IMR-90 (cell line): ENCODE results near the gene CIDEC. TPM values are rescaled to one million over a fixed set of nuclear protein-coding genes. Genes with fewer than 3 reads are reported as not detected.

Source experiments
- ATAC-seq: fragments of 200-7000 bp; cut with Tn5 transposase; 2 replicates; pipeline ENCODE4 v1.9.1; 2020; ENCODE audit warnings: low read depth, mild to moderate bottlenecking, moderate library complexity
- BruUV-seq: library from RNA; stranded (reverse); fragments of 400-500 nt; replicated peaks from 2 replicates; lab custom pipeline; 2021; lab: Mats Ljungman, UMichigan
- CTCF ChIA-PET: fragments of 300-600 bp; formaldehyde crosslinking; extraction: SDS; loops from one replicate; lab custom pipeline; 2021; ENCODE audit warnings: antibody characterized with exemption; lab: Yijun Ruan, JAX
- POLR2A ChIA-PET: fragments of 300-600 bp; sonication (Branson Sonifier 250); formaldehyde crosslinking; loops from one replicate; lab custom pipeline; 2022; ENCODE audit warnings: antibody characterized with exemption; ENCODE audit not compliant: unreplicated experiment; lab: Charles Lee
- DNase-seq: peaks from one replicate; pipeline ENCODE4 v3.0.0; 2013
- H2AFZ ChIP-seq: replicated peaks from 2 replicates; pipeline ENCODE3; 2013; ENCODE audit warnings: low read length, mild to moderate bottlenecking; ENCODE audit not compliant: poor library complexity
- H2AK5ac ChIP-seq: 2 replicates; pipeline ENCODE4 v1.6.1; 2013; ENCODE audit warnings: low read depth, low read length, inconsistent platforms
- H2AK9ac ChIP-seq: replicated peaks from 2 replicates; pipeline ENCODE3; 2013; ENCODE audit warnings: mild to moderate bottlenecking, low read depth, low read length, moderate library complexity; ENCODE audit not compliant: poor library complexity
- H2BK120ac ChIP-seq: 2 replicates; pipeline ENCODE4 v1.6.1; 2013; ENCODE audit warnings: low read depth, low read length, inconsistent platforms
- H2BK15ac ChIP-seq: 3 replicates; pipeline ENCODE4 v1.6.1; 2013; ENCODE audit warnings: low read depth, low read length, inconsistent platforms
- H2BK20ac ChIP-seq: 2 replicates; pipeline ENCODE4 v1.6.1; 2013; ENCODE audit warnings: low read depth, mild to moderate bottlenecking, inconsistent platforms, low read length, moderate library complexity
- H2BK5ac ChIP-seq: 2 replicates; pipeline ENCODE4 v1.6.1; 2013; ENCODE audit warnings: mild to moderate bottlenecking, low read depth, low read length, inconsistent platforms; ENCODE audit not compliant: poor library complexity, severe bottlenecking
- H3K14ac ChIP-seq: replicated peaks from 2 replicates; pipeline ENCODE4 v1.6.1; 2013; ENCODE audit warnings: low read depth, low read length, inconsistent platforms
- H3K18ac ChIP-seq: 2 replicates; pipeline ENCODE4 v1.6.1; 2013; ENCODE audit warnings: low read depth, low read length, control low read depth
- H3K23ac ChIP-seq: 2 replicates; pipeline ENCODE4 v1.6.1; 2013; ENCODE audit warnings: low read depth, low read length, inconsistent platforms
- H3K27ac ChIP-seq: 2 replicates; pipeline ENCODE4 v1.5.1; 2013; ENCODE audit warnings: mild to moderate bottlenecking, control low read depth, low read length; ENCODE audit not compliant: insufficient read depth
- H3K27me3 ChIP-seq: 2 replicates; pipeline ENCODE4 v1.6.1; 2013; ENCODE audit warnings: low read length; ENCODE audit not compliant: control insufficient read depth, insufficient read depth
- H3K36me3 ChIP-seq: 2 replicates; pipeline ENCODE4 v1.6.1; 2013; ENCODE audit warnings: low read length, mixed read lengths; ENCODE audit not compliant: control insufficient read depth, insufficient read depth
- H3K4ac ChIP-seq: 2 replicates; pipeline ENCODE4 v1.6.1; 2013; ENCODE audit warnings: low read depth, low read length, inconsistent platforms
- H3K4me1 ChIP-seq: 2 replicates; pipeline ENCODE4 v1.6.1; 2013; ENCODE audit warnings: low read length, mixed read lengths; ENCODE audit not compliant: control insufficient read depth, insufficient read depth
- H3K4me2 ChIP-seq: 2 replicates; pipeline ENCODE4 v1.6.1; 2013; ENCODE audit warnings: low read depth, mild to moderate bottlenecking, control low read depth, low read length, moderate library complexity
- H3K4me3 ChIP-seq: 2 replicates; pipeline ENCODE4 v1.5.1; 2013; ENCODE audit warnings: low read depth, mild to moderate bottlenecking, control low read depth, low read length, moderate library complexity; ENCODE audit not compliant: insufficient read depth
- H3K56ac ChIP-seq: 2 replicates; pipeline ENCODE4 v1.6.1; 2013; ENCODE audit warnings: low read length, inconsistent platforms; ENCODE audit not compliant: insufficient read depth; ENCODE audit errors: extremely low read depth
- H3K79me1 ChIP-seq, 2 experiments: 2 replicates each; pipeline ENCODE4 v1.6.1; 2013; ENCODE audit warnings: low read length in 2 of 2, inconsistent platforms in 1 of 2, low read depth in 1 of 2
- H3K9ac ChIP-seq: 2 replicates; pipeline ENCODE4 v1.6.1; 2013; ENCODE audit warnings: low read depth, low read length, control low read depth
- H3K9me1 ChIP-seq: 2 replicates; pipeline ENCODE4 v1.6.1; 2013; ENCODE audit warnings: low read length, inconsistent platforms; ENCODE audit not compliant: insufficient read depth
- H3K9me3 ChIP-seq: 2 replicates; pipeline ENCODE4 v1.6.1; 2013; ENCODE audit warnings: low read length; ENCODE audit not compliant: control insufficient read depth, insufficient read depth
- H4K20me1 ChIP-seq: 2 replicates; pipeline ENCODE4 v1.6.1; 2013; ENCODE audit warnings: low read length, inconsistent platforms; ENCODE audit not compliant: insufficient read depth
- H4K5ac ChIP-seq: 2 replicates; pipeline ENCODE4 v1.6.1; 2013; ENCODE audit warnings: mild to moderate bottlenecking, low read depth, low read length, control low read depth
- H4K8ac ChIP-seq, 2 experiments: 2 replicates each; pipeline ENCODE4 v1.6.1; 2013; ENCODE audit warnings: low read depth in 2 of 2, low read length in 2 of 2, control low read depth in 1 of 2, inconsistent platforms in 1 of 2
- H4K91ac ChIP-seq: 2 replicates; pipeline ENCODE4 v1.6.1; 2013; ENCODE audit warnings: low read depth, low read length, inconsistent platforms; ENCODE audit not compliant: insufficient read depth
- FOS ChIP-seq: fragments of 150-350 bp; IDR thresholded peaks from 2 replicates; pipeline ENCODE4 v1.6.1; 2016; ENCODE audit warnings: low read depth, low read length
- NFE2L2 ChIP-seq: fragments of 150-350 bp; IDR thresholded peaks from 2 replicates; pipeline ENCODE4 v1.6.1; 2016; ENCODE audit warnings: low read depth, mild to moderate bottlenecking, low read length
- RAD21 ChIP-seq: IDR thresholded peaks from 2 replicates; pipeline ENCODE4 v1.6.1; 2012; ENCODE audit warnings: low read length, improper control_type of control experiment
- RCOR1 ChIP-seq: IDR thresholded peaks from 2 replicates; pipeline ENCODE4 v1.6.1; 2012; ENCODE audit warnings: mild to moderate bottlenecking, low read length, improper control_type of control experiment; ENCODE audit not compliant: insufficient replicate concordance
- WGBS, 2 experiments: methylation state at CpG; one replicate each; pipeline versions ENCODE4 v1.1.5 to v1.1.7; 2013; ENCODE audit warnings: missing lambda C conversion rate in 2 of 2; ENCODE audit not compliant: insufficient read length in 1 of 2; ENCODE audit errors: extremely low coverage in 2 of 2; 5-methylcytosine and 5-hydroxymethylcytosine counted together
- dilution Hi-C: fragments of 300-500 bp; cut with HindIII; formaldehyde crosslinking; loops from one replicate; pipeline ENCODE4 v1.14.3; 2018; ENCODE audit warnings: low sequenced_read_pairs; ENCODE audit not compliant: unreplicated experiment
- in situ Hi-C: fragments of 300-500 bp; cut with MboI; formaldehyde crosslinking; loops from 3 replicates; pipeline ENCODE4 v1.14.3; 2019; ENCODE audit warnings: low sequenced_read_pairs, inconsistent platforms, mixed read lengths
- intact Hi-C: fragments of 100-400 bp; cut with micrococcal nuclease; formaldehyde crosslinking; loops from 2 replicates; pipeline ENCODE4 v1.10.0; 2022
- polyA plus RNA-seq, 3 experiments: library from polyadenylated mRNA; depleted of rRNA; stranded (reverse); fragments of >200 nt; gene quantifications; 2 replicates each; pipeline ENCODE4 v1.2.3, GENCODE V29; 2012; ENCODE audit warnings: low replicate concordance in 1 of 3
- total RNA-seq: library from RNA; depleted of rRNA; stranded (reverse); fragments of >200 nt; gene quantifications from 2 replicates; pipeline ENCODE4 v1.2.3, GENCODE V29; 2012

Gene CIDEC
- total and polyA plus RNA-seq, 2 of the 4 experiments (the other 2 are of a cell fraction), result 0.09 TPM; not detected in 1

GRCh38 chr3:9825451-9826040 lies 54.5 kb downstream of the CIDEC start:
- H2AK9ac ChIP-seq, result no peak overlapping the region
- WGBS, 2 experiments, result 80% methylated on average over 2 of the region's 14 CpGs; no CpG with 5 or more reads in 1 of the 2 experiments
- H2BK15ac ChIP-seq, result no peak overlapping the region
- H3K79me1 ChIP-seq, result no peaks in the 10 kb centered on the region
- TF ChIP-seq FOS (no peak), NFE2L2 (no peak), RCOR1 (no peak), RAD21 (no peak)
- 0 out of 2 replicates have a peak, but pooled peaks cover 3% of the 10 kb centered on the region for H3K9me1 ChIP-seq
- H3K14ac ChIP-seq, result no peak overlapping the region
- no peaks in the 10 kb centered on the region for H3K4me1 ChIP-seq
- H3K18ac ChIP-seq, result no peak overlapping the region
- no peak overlapping the region for H2BK20ac ChIP-seq
- H3K9ac ChIP-seq, result no peak overlapping the region
- H2BK5ac ChIP-seq, result no peak overlapping the region
- no peak overlapping the region for H3K23ac ChIP-seq
- ATAC-seq (no peak), DNase-seq (no peak)
- ChIA-PET POLR2A (no interaction called here), CTCF (no interaction called here)
- no peak overlapping the region for H3K4me3 ChIP-seq
- peaks cover 18% of the 10 kb centered on the region for H3K36me3 ChIP-seq
- dilution Hi-C loops (no loop called here), in situ Hi-C loops (no loop called here), intact Hi-C loops (no loop called here)
- no peak overlapping the region for H4K5ac ChIP-seq
- no peak overlapping the region for H3K27ac ChIP-seq
- no peak overlapping the region for H4K8ac ChIP-seq
- no TSS peak for BruUV-seq
- no peak overlapping the region for H3K4ac ChIP-seq
- no peak overlapping the region for H4K91ac ChIP-seq
- no peak overlapping the region for H3K4me2 ChIP-seq
- H4K20me1 ChIP-seq, result no peaks in the 10 kb centered on the region
- H3K27me3 ChIP-seq, result no peaks in the 10 kb centered on the region
- no peak overlapping the region for H3K56ac ChIP-seq
- H2AFZ ChIP-seq, result no peak overlapping the region
- no peaks in the 10 kb centered on the region for H3K9me3 ChIP-seq
- H2BK120ac ChIP-seq, result no peak overlapping the region
- no peak overlapping the region for H2AK5ac ChIP-seq
